Stimulated activated CD4-positive, alpha-beta T cell treated with anti-CD3 and anti-CD28 coated beads, Interleukin-4, amount 100 ng/mL, for 1 hour (primary cell): Measurements from ENCODE around the gene MBD6.

Source experiments
- DNase-seq: peaks from one replicate; pipeline ENCODE4 v3.0.0-alpha.2; 2020

MBD6 gene

GRCh38 chr12:57522011-57522886 is at the start of gene MBD6:
TSS of gene MBD6 (plus strand) at chr12:57522824. CDS start at chr12:57524304, 1,480 bp downstream.
- DNase-seq: peak; percentile 88

- no peak for DNase-seq
These were observed 49.2 kb upstream of the MBD6 start for GRCh38 chr12:57473392-57473791.

- DNase-seq: no peak
These were observed 48.7 kb upstream of the MBD6 start for GRCh38 chr12:57473886-57474285.

- DNase-seq: no peak
These were observed 48.2 kb upstream of the MBD6 start for GRCh38 chr12:57474430-57474829.

GRCh38 chr12:57474862-57475261 is 47.8 kb upstream of the MBD6 start:
- no peak for DNase-seq

GRCh38 chr12:57475271-57476161 is 47.1 kb upstream of the MBD6 start:
- no peak for DNase-seq

GRCh38 chr12:57476162-57476992 is 46.2 kb upstream of the MBD6 start:
- peak; percentile 77 for DNase-seq

GRCh38 chr12:57476993-57477709 is 45.5 kb upstream of the MBD6 start:
- no peak for DNase-seq

- DNase-seq: peak; percentile 37
These were observed 44.6 kb upstream of the MBD6 start for GRCh38 chr12:57477710-57478681.

- no peak for DNase-seq
These were observed 43.6 kb upstream of the MBD6 start for GRCh38 chr12:57479043-57479375.

GRCh38 chr12:57479376-57480115 is 43.1 kb upstream of the MBD6 start, which contains the start of gene ARHGAP9:
TSS of gene ARHGAP9 (minus strand) at chr12:57479866. CDS start at chr12:57479406, 460 bp downstream.
- peak; percentile 41 for DNase-seq

- no peak for DNase-seq
These were observed 41.0 kb upstream of the MBD6 start for GRCh38 chr12:57481671-57482070.

GRCh38 chr12:57483466-57483865 is 39.2 kb upstream of the MBD6 start:
- DNase-seq: no peak

GRCh38 chr12:57485695-57486094 is 36.9 kb upstream of the MBD6 start:
- no peak for DNase-seq

GRCh38 chr12:57487055-57487596 is 35.5 kb upstream of the MBD6 start:
- DNase-seq: no peak

GRCh38 chr12:57487597-57488401 is 34.8 kb upstream of the MBD6 start, which contains the start of gene MARS1:
TSS of gene MARS1 (plus strand) at chr12:57488068. CDS start at chr12:57488091, 23 bp downstream.
- DNase-seq: peak; percentile 91

- no peak for DNase-seq
These were observed 34.0 kb upstream of the MBD6 start for GRCh38 chr12:57488402-57489156.

GRCh38 chr12:57489157-57489641 is 33.4 kb upstream of the MBD6 start:
- no peak for DNase-seq
